HCT116 (cell line): Measurements from ENCODE around the gene KRTAP9-7. TPM values are rescaled to one million over a fixed set of nuclear protein-coding genes. Genes with fewer than 3 reads are reported as not detected.
"Not testable (repeated sequence)": the region's sequence is repeated elsewhere in the genome, so short reads cannot be mapped to it uniquely, and the experiment has no call there.

Experiments used
- ATAC-seq: fragments of 200-7000 bp; cut with Tn5 transposase; 2 replicates; pipeline ENCODE4 v1.9.1; 2020; ENCODE audit warnings: mild to moderate bottlenecking, moderate library complexity
- BruUV-seq: library from RNA; stranded (reverse); fragments of 400-500 nt; replicated peaks from 2 replicates; lab custom pipeline; 2021; lab: Mats Ljungman, UMichigan
- CTCF ChIA-PET: fragments of 300-600 bp; sonication (Branson Sonifier 250); formaldehyde crosslinking; loops from one replicate; lab custom pipeline; 2021; ENCODE audit warnings: antibody characterized with exemption; lab: Charles Lee
- POLR2A ChIA-PET: fragments of 300-600, 350-600 bp; sonication (Branson Sonifier 250); formaldehyde crosslinking; loops from one replicate; lab custom pipeline; 2021; ENCODE audit warnings: antibody characterized with exemption; lab: Charles Lee
- RAD21 ChIA-PET, 2 experiments: fragments of 300-600 bp; sonication (Branson Sonifier 250); formaldehyde crosslinking; loops; one replicate each; lab custom pipeline; 2023; ENCODE audit warnings: low total read pairs in 2 of 2; ENCODE audit not compliant: uncharacterized antibody in 2 of 2, unreplicated experiment in 2 of 2, low non-redundant PET in 1 of 2; lab: Charles Lee
- DNase-seq: peaks from one replicate; pipeline ENCODE4 v3.0.0-alpha.2; 2010; ENCODE audit warnings: low read depth, low spot score
- H2AFZ ChIP-seq: fragments of 200-600 bp; shearing (Covaris generic), sonication (generic); 2 replicates; pipeline ENCODE4 v1.6.1; 2017; ENCODE audit warnings: low read depth, mixed run types, mixed read lengths, antibody characterized with exemption, low read length; ENCODE audit not compliant: poor library complexity, severe bottlenecking
- H3K27ac ChIP-seq: 2 replicates; pipeline ENCODE4 v1.5.1; 2012; ENCODE audit warnings: low read depth, low read length
- H3K27me3 ChIP-seq: fragments of 200-600 bp; sonication (generic); 2 replicates; pipeline ENCODE4 v1.6.1; 2016; ENCODE audit warnings: mixed run types, low read length, mixed read lengths; ENCODE audit not compliant: insufficient read depth
- H3K36me3 ChIP-seq, 2 experiments: fragments of 200-500 bp in 1 of 2; fragments of 200-600 bp in 1 of 2; sonication (Bioruptor generic) in 1 of 2; sonication (generic) in 1 of 2; 2 replicates each; pipeline versions ENCODE4 v1.5.1 to v1.6.1; 2014 to 2016; ENCODE audit warnings: low read length in 2 of 2, inconsistent platforms in 1 of 2, mixed read lengths in 1 of 2, mixed run types in 1 of 2; ENCODE audit not compliant: insufficient read depth in 2 of 2, control insufficient read depth in 1 of 2
- H3K4me1 ChIP-seq, 2 experiments: fragments of 200-600 bp in 1 of 2; sonication (generic) in 1 of 2; 2 replicates each; pipeline versions ENCODE4 v1.5.1 to v1.6.1; 2012 to 2017; ENCODE audit warnings: low read length in 2 of 2, inconsistent platforms in 1 of 2, mild to moderate bottlenecking in 1 of 2, mixed read lengths in 1 of 2, mixed run types in 1 of 2, moderate library complexity in 1 of 2; ENCODE audit not compliant: insufficient read depth in 2 of 2, control insufficient read depth in 1 of 2
- H3K4me2 ChIP-seq: fragments of 200-600 bp; sonication (generic); 2 replicates; pipeline ENCODE4 v1.6.1; 2017; ENCODE audit warnings: mixed run types, low read length, mixed read lengths
- H3K4me3 ChIP-seq, 2 experiments: fragments of 200-600 bp in 1 of 2; sonication (generic) in 1 of 2; replicated peaks in 1 of 2; 2 replicates each; pipeline ENCODE4 v1.5.1; 2011 to 2016; ENCODE audit warnings: low read length in 2 of 2, control low read depth in 1 of 2, low read depth in 1 of 2, mild to moderate bottlenecking in 1 of 2, mixed read lengths in 1 of 2, mixed run types in 1 of 2
- H3K79me2 ChIP-seq: fragments of 200-600 bp; sonication (generic); 2 replicates; pipeline ENCODE4 v1.6.1; 2017; ENCODE audit warnings: mild to moderate bottlenecking, mixed run types, low read length, moderate library complexity, mixed read lengths; ENCODE audit not compliant: insufficient read depth
- H3K9ac ChIP-seq: fragments of 200-600 bp; sonication (generic); 2 replicates; pipeline ENCODE4 v1.6.1; 2016; ENCODE audit warnings: low read length, mixed read lengths
- H3K9me2 ChIP-seq: fragments of 200-600 bp; sonication (generic), shearing (Covaris generic); 2 replicates; pipeline ENCODE4 v1.6.1; 2017; ENCODE audit warnings: mixed run types, mild to moderate bottlenecking, moderate library complexity; ENCODE audit not compliant: insufficient read depth
- H3K9me3 ChIP-seq, 2 experiments: fragments of 200-500 bp in 1 of 2; fragments of 200-600 bp in 1 of 2; sonication (Bioruptor generic) in 1 of 2; sonication (generic) in 1 of 2; 2 replicates each; pipeline ENCODE4 v1.6.1; 2014 to 2017; ENCODE audit warnings: low read length in 2 of 2, mixed read lengths in 2 of 2, inconsistent platforms in 1 of 2, low read depth in 1 of 2, mild to moderate bottlenecking in 1 of 2, mixed run types in 1 of 2, moderate library complexity in 1 of 2; ENCODE audit not compliant: control insufficient read depth in 1 of 2, insufficient read depth in 1 of 2
- H4K20me1 ChIP-seq: fragments of 200-600 bp; sonication (generic), shearing (Covaris generic); 2 replicates; pipeline ENCODE4 v1.6.1; 2017; ENCODE audit warnings: mixed run types, mild to moderate bottlenecking, moderate library complexity; ENCODE audit not compliant: insufficient read depth
- intact Hi-C: fragments of 100-400 bp; cut with micrococcal nuclease; formaldehyde crosslinking; loops from 2 replicates; pipeline ENCODE4 v1.10.0; 2022
- total RNA-seq: library from RNA; stranded (reverse); gene quantifications from one replicate; pipeline ENCODE4 v1.2.1, GENCODE V29; 2021; ENCODE audit not compliant: unreplicated experiment

Gene KRTAP9-7
- total RNA-seq, 1 experiment from 2014 or later = not detected

DNA sequence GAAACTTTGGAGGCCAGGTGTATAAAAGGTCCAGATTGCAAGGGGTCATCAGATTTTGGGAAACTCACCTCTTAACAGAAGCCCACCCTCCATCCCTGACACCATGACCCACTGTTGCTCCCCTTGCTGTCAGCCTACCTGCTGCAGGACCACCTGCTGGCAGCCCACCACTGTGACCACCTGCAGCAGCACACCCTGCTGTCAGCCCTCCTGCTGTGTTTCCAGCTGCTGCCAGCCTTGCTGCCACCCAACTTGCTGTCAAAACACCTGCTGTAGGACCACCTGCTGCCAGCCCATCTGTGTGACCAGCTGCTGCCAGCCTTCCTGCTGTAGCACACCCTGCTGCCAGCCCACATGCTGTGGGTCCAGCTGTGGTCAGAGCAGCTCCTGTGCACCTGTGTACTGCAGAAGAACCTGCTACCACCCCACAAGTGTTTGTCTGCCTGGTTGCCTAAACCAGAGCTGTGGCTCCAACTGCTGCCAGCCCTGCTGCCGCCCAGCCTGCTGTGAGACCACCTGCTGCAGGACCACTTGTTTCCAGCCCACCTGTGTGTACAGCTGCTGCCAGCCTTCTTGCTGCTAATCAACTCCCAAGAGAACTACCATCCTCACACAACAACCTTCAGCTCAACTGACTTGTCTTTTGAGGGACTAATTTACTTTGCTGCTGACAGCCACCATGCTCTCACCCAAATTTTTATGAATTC is 42.9 kb upstream of the KRTAP9-7 start, which contains the start of gene KRTAP9-3:
Gene KRTAP9-3 (plus strand): TSS at position 51 of the 707 bp plus-strand sequence. CDS start 53 bp downstream, at position 104.
- DNase-seq, BruUV-seq: not testable (repeated sequence)

DNA sequence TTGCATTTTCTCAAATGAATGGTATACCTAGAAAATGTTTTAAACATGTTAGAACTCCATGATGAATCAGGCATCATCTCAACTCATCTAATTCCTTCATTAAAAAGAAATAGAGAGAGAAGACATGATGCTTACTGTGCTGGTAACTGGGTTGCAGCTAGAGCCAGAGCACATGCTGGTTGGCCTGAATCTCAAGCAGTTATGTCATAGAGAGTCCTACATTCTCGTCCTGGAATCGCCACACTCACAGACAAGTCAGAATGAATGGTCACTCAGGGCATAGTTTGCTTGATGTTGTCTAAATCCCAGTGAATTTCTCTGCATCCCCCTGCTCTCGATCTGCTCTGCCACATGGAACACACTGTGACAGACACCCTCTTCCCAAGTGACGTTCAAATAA is 38.4 kb upstream of the KRTAP9-7 start:
- H3K36me3 ChIP-seq, H2AFZ ChIP-seq, DNase-seq, H3K4me3 ChIP-seq, H3K9me2 ChIP-seq, POLR2A ChIA-PET, H3K4me1 ChIP-seq, H3K4me2 ChIP-seq, ATAC-seq, H4K20me1 ChIP-seq, intact Hi-C loops, H3K9ac ChIP-seq, H3K79me2 ChIP-seq, H3K27ac ChIP-seq, H3K27me3 ChIP-seq, BruUV-seq, H3K9me3 ChIP-seq, CTCF ChIA-PET, RAD21 ChIA-PET: not testable (repeated sequence)

More for the DNA sequence above, 42.9 kb upstream of the KRTAP9-7 start, which contains the start of gene KRTAP9-3:
- H3K27me3 ChIP-seq, H3K4me1 ChIP-seq, H3K79me2 ChIP-seq, H3K4me2 ChIP-seq, H3K9me2 ChIP-seq, H2AFZ ChIP-seq, H3K27ac ChIP-seq, CTCF ChIA-PET, H3K9me3 ChIP-seq, intact Hi-C loops, POLR2A ChIA-PET, ATAC-seq, H3K9ac ChIP-seq, RAD21 ChIA-PET, H3K4me3 ChIP-seq, H4K20me1 ChIP-seq, H3K36me3 ChIP-seq: not testable (repeated sequence)

DNA sequence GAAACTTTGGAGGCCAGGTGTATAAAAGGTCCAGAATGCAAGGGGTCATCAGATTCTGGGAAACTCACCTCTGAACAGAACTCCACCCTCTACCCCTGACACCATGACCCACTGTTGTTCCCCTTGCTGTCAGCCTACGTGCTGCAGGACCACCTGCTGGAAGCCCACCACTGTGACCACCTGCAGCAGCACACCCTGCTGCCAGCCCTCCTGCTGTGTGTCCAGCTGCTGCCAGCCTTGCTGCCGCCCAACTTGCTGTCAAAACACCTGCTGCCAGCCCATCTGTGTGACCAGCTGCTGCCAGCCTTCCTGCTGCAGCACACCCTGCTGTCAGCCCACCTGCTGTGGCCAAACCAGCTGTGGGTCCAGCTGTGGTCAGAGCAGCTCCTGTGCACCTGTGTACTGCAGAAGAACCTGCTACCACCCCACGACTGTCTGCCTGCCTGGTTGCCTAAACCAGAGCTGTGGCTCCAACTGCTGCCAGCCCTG is 37.5 kb upstream of the KRTAP9-7 start, which contains the start of gene KRTAP9-8:
Gene KRTAP9-8 (plus strand): TSS at position 51 of the 489 bp plus-strand sequence. CDS start 53 bp downstream, at position 104.
- CTCF ChIA-PET, H3K36me3 ChIP-seq, RAD21 ChIA-PET, H3K9me3 ChIP-seq, H3K4me2 ChIP-seq, H2AFZ ChIP-seq, H3K27ac ChIP-seq, BruUV-seq, H3K9ac ChIP-seq, H3K9me2 ChIP-seq, H3K4me3 ChIP-seq, H4K20me1 ChIP-seq, H3K27me3 ChIP-seq, DNase-seq, H3K79me2 ChIP-seq, POLR2A ChIA-PET, intact Hi-C loops, H3K4me1 ChIP-seq, ATAC-seq: not testable (repeated sequence)

DNA sequence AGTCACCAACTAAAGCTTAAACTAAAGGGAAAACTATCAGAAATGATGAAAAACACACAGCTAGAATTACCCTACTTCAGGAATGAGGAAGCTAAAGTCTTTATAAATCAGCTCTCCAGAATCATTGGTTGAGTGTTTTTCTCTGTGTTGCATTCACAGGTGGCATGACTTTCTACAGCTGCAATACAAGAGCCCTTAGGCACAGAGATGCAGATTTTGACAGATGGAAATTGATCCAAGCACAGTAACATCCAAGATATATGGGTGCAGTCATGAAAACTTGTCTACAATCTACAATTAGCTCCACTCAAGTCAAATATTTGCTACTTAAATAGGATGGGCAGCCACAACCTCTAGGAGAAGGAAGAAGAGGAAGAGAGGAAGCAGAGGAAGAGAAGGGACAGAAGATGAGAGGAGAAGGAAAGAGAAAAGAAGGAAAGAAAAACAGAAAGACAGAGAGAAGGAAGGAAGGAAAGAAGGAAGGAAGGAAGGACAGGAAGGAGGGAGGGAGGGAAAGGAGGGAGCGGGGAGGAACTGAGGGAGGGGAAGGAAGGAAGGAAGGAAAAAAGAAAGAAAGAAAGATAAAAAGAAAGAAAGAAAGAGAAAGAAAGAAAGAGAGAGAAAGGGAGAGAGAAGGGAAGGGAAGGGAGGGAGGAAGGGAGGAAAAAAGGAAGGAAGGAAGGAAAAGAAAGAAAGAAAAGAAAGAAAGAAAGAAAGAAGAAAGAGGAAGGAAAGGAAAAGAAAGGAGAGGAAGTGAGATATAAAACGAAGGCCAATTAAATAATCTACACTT is 28.3 kb upstream of the KRTAP9-7 start:
- intact Hi-C loops, CTCF ChIA-PET, RAD21 ChIA-PET: not testable (repeated sequence)

More for the DNA sequence above, 28.3 kb upstream of the KRTAP9-7 start:
- H3K4me2 ChIP-seq, POLR2A ChIA-PET, H3K27ac ChIP-seq, DNase-seq, BruUV-seq, H3K4me1 ChIP-seq, H3K9me2 ChIP-seq, H3K9ac ChIP-seq, H3K36me3 ChIP-seq, H3K79me2 ChIP-seq, H3K27me3 ChIP-seq, H2AFZ ChIP-seq, ATAC-seq, H3K9me3 ChIP-seq, H4K20me1 ChIP-seq, H3K4me3 ChIP-seq: not testable (repeated sequence)
